Fibroblast of lung (primary cell): ENCODE data around the gene C6orf47. TPM values are rescaled to one million over a fixed set of nuclear protein-coding genes. Genes with fewer than 3 reads are reported as not detected.

Experiments used
- DNase-seq, 2 donors: peaks; one replicate each; pipeline versions ENCODE4 v3.0.0 to v3.0.0-alpha.2; 2010; ENCODE audit warnings: low read depth in 2 of 2
- H2AFZ ChIP-seq: 2 replicates; pipeline ENCODE4 v1.5.1; 2012; ENCODE audit warnings: low read length, control low read depth, inconsistent platforms
- H3K27ac ChIP-seq: 2 replicates; pipeline ENCODE4 v1.5.1; 2011; ENCODE audit warnings: low read length, control low read depth; ENCODE audit not compliant: insufficient read depth
- H3K27me3 ChIP-seq: 2 replicates; pipeline ENCODE4 v1.5.1; 2011; ENCODE audit warnings: mild to moderate bottlenecking, low read length; ENCODE audit not compliant: control insufficient read depth, insufficient read depth
- H3K36me3 ChIP-seq: 2 replicates; pipeline ENCODE4 v1.5.1; 2011; ENCODE audit warnings: low read length; ENCODE audit not compliant: control insufficient read depth, insufficient read depth
- H3K4me1 ChIP-seq: 2 replicates; pipeline ENCODE4 v1.5.1; 2011; ENCODE audit warnings: low read length; ENCODE audit not compliant: control insufficient read depth, insufficient read depth; ENCODE audit errors: extremely low read depth
- H3K4me2 ChIP-seq: 2 replicates; pipeline ENCODE4 v1.5.1; 2011; ENCODE audit warnings: low read length, control low read depth; ENCODE audit not compliant: insufficient read depth; ENCODE audit errors: extremely low read depth
- H3K4me3 ChIP-seq, 4 experiments: fragments of 200-600 bp in 1 of 4; sonication (generic) in 1 of 4; replicated peaks in 1 of 4; 2 replicates each; pipeline ENCODE4 v1.5.1; 2011 to 2016; ENCODE audit warnings: low read length in 4 of 4, low read depth in 3 of 4, mild to moderate bottlenecking in 3 of 4, control low read depth in 2 of 4, inconsistent platforms in 1 of 4, mixed read lengths in 1 of 4; ENCODE audit not compliant: insufficient read depth in 1 of 4; ENCODE audit errors: control extremely low read depth in 1 of 4
- H3K79me2 ChIP-seq: 2 replicates; pipeline ENCODE4 v1.5.1; 2012; ENCODE audit warnings: mild to moderate bottlenecking, low read length, inconsistent platforms; ENCODE audit not compliant: control insufficient read depth, insufficient read depth
- H3K9ac ChIP-seq: 2 replicates; pipeline ENCODE4 v1.5.1; 2011; ENCODE audit warnings: mild to moderate bottlenecking, low read length, control low read depth; ENCODE audit not compliant: insufficient read depth
- H3K9me3 ChIP-seq: 2 replicates; pipeline ENCODE4 v1.5.1; 2012; ENCODE audit warnings: low read depth, low read length; ENCODE audit not compliant: control insufficient read depth, insufficient read depth
- H4K20me1 ChIP-seq: 2 replicates; pipeline ENCODE4 v1.5.1; 2011; ENCODE audit warnings: low read length; ENCODE audit not compliant: control insufficient read depth, insufficient read depth; ENCODE audit errors: extremely low read depth
- CTCF ChIP-seq, 2 donors: IDR thresholded peaks in 1 of 2; conservative IDR thresholded peaks in 1 of 2; 1 replicate in 1 of 2; 2 replicates in 1 of 2; pipeline ENCODE4 v1.5.1; 2011 to 2012; ENCODE audit warnings: low read length in 2 of 2, control low read depth in 1 of 2, inconsistent platforms in 1 of 2, low read depth in 1 of 2, mild to moderate bottlenecking in 1 of 2
- EZH2 ChIP-seq: IDR thresholded peaks from 2 replicates; pipeline ENCODE4 v1.5.1; 2012; ENCODE audit warnings: low read length, control low read depth, mild to moderate bottlenecking; ENCODE audit errors: missing control alignments
- polyA plus RNA-seq, 2 donors: library from polyadenylated mRNA; depleted of rRNA in 1 of 2; stranded (reverse) in 1 of 2; unstranded in 1 of 2; fragments of >200 nt; gene quantifications; 2 replicates each; pipeline ENCODE4 v1.2.1, GENCODE V29; 2011 to 2012; ENCODE audit warnings: missing spikeins in 1 of 2
- total RNA-seq: library from RNA; depleted of rRNA; stranded (reverse); fragments of >200 nt; gene quantifications from 2 replicates; pipeline ENCODE4 v1.2.1, GENCODE V29; 2014

Gene C6orf47
- total and polyA plus RNA-seq, 2 donors (not counting 1 experiment from before 2014, with no cell fraction given), result 7.9 to 20.6 TPM

GRCh38 chr6:31633447-31633846 is 27.1 kb downstream of the C6orf47 start:
- Histone ChIP-seq H3K27me3 (no peaks in the 10 kb centered on the region), H3K79me2 (peaks cover 11% of the 10 kb centered on the region), H3K4me2 (no peak overlapping the region), H4K20me1 (no peaks in the 10 kb centered on the region), H3K9me3 (no peaks in the 10 kb centered on the region), H3K27ac (no peak overlapping the region), H3K36me3 (peaks cover 59% of the 10 kb centered on the region), H3K4me1 (peaks cover 2% of the 10 kb centered on the region), H3K4me3 (no peak overlapping the region), H2AFZ (no peak overlapping the region), H3K9ac (no peak overlapping the region)
- TF ChIP-seq CTCF (conservative IDR thresholded peaks at IDR 0.05 in 1 of 2, IDR thresholded peaks at IDR 0.05 in 1 of 2; ENCODE audit: low read depth in 1 of 2, low read length in 2 of 2) (no peak), EZH2 (no peak)
- DNase-seq, result no peak

- Histone ChIP-seq H3K27ac (no peak overlapping the region), H3K9ac (no peak overlapping the region), H3K27me3 (no peaks in the 10 kb centered on the region), H2AFZ (no peak overlapping the region), H3K4me1 (peaks cover 2% of the 10 kb centered on the region), H3K9me3 (no peaks in the 10 kb centered on the region), H3K36me3 (peaks cover 67% of the 10 kb centered on the region), H4K20me1 (no peaks in the 10 kb centered on the region), H3K79me2 (peaks cover 18% of the 10 kb centered on the region), H3K4me3 (no peak overlapping the region), H3K4me2 (no peak overlapping the region)
- no peak for DNase-seq
- TF ChIP-seq EZH2 (no peak), CTCF (conservative IDR thresholded peaks at IDR 0.05 in 1 of 2, IDR thresholded peaks at IDR 0.05 in 1 of 2; ENCODE audit: low read depth in 1 of 2, low read length in 2 of 2) (no peak)
Measured at GRCh38 chr6:31632279-31632946, 28.2 kb downstream of the C6orf47 start.

GRCh38 chr6:31631681-31632278 is 28.8 kb downstream of the C6orf47 start:
- H3K27ac ChIP-seq, result no peak overlapping the region
- H3K79me2 ChIP-seq, result peaks cover 19% of the 10 kb centered on the region
- no peak for TF ChIP-seq CTCF (conservative IDR thresholded peaks at IDR 0.05 in 1 of 2, IDR thresholded peaks at IDR 0.05 in 1 of 2; ENCODE audit: low read depth in 1 of 2, low read length in 2 of 2)
- TF ChIP-seq EZH2, result no peak
- no peak overlapping the region for H3K9ac ChIP-seq
- no peaks in the 10 kb centered on the region for H3K27me3 ChIP-seq
- H2AFZ ChIP-seq, result no peak overlapping the region
- no peak for DNase-seq
- peaks cover 2% of the 10 kb centered on the region for H3K4me1 ChIP-seq
- no peaks in the 10 kb centered on the region for H3K9me3 ChIP-seq
- no peak overlapping the region for H3K4me3 ChIP-seq
- H3K36me3 ChIP-seq, result peaks cover 67% of the 10 kb centered on the region
- no peak overlapping the region for H3K4me2 ChIP-seq
- H4K20me1 ChIP-seq, result no peaks in the 10 kb centered on the region
